Measurements from ENCODE around the gene CNTNAP1.

GRCh38 chr17:42672038-42672437 is 10.3 kb upstream of the CNTNAP1 start:
- TF ChIP-seq CTCF (IDR thresholded peaks at IDR 0.05) (no peak), ZFX (IDR thresholded peaks at IDR 0.05; ENCODE audit: borderline replicate concordance) (no peak)

All from 22Rv1 (cell line).